ENCODE results near the gene IQCE.

The IQCE gene

DNA sequence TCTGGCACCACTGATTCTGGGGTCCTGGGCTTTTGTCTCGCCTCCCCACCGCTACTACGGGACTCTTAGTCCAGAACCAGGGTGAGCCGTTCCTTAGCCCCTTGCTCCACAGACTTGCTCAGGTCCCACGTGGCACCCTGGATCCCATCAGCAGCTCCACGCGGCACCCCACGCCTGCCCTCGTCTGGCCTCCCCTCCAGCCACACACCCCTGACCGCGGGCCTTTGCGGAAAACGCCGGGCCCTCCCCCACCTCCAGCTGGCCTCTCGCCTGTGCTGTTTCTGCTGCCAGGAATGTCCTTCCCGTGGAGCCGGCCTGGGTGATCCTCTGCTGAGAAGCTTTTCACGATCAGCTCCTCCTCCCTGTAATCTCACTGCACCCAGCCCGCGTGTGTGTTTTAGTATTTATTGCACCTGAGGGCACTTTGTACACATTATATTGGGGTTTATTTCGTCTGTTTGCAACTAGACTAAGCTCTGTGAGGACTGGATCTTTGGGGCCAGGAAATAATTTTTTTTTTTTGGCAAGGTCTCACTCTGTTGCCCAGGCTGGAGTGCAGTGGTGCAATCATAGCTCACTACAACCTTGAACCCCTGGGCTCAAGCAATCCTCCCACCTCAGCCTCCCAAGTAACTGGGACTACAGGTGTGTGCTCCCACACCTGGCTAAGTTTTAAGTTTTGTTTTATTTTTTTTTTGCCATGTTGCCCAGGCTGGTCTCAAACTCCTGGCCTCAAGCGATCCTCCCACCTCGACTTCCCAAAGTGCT, 62.5 kb downstream of the IQCE start:
- DNase-seq = no peak

DNA sequence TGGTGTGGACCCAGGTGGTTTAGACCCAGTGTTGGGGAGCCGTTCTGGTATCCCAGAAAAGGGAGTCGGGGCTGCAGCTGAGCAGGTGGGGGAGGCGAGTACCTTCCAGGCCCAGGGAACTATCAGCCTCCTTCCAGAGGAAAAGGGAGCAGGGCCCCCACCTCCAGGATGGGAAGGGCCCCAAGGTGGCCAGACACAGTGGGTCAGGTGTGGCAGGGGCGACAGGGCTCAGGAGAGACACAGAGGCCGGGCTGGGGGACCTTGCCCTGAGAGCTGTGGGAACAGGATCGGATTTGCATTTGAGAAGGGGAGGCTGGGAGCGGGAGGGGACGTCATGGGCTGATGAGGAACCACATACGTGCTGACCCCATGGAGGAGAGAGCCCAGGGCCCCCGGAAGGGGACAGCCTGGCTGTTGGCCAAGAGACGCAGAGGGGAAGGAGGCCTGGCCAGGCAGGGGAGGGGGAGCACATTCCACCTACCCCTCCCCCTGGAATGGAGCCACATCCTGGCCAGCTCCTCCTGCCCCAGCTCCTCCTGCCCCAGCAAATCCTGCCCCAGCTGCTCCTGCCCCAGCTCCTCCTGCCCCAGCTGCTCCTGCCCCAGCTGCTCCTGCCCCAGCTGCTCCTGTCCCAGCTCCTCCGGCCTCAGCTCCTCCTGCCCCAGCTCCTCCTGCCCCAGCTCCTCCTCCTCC, 63.3 kb downstream of the IQCE start:
- no peak for DNase-seq

- DNase-seq = no peak
Observed at GRCh38 chr7:2622869-2623697, 64.3 kb downstream of the IQCE start.

DNA sequence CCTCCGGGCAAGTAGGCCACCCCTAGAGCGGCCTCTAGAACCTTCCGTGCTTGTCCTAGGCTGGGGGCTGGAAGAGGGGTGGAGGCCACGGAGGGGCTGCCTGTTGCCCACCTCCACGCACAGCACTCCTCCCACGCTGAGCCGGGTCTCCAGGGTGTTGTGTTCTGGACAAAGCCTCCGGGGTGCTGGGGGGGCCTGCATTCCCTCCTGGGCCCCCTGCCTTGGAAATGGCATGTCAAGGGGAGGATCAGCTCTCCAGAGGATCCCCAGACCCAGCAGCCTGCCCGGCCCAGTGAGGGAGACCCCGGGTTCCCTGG, 64.9 kb downstream of the IQCE start:
- no peak for DNase-seq

GRCh38 chr7:2624293-2624886, 65.6 kb downstream of the IQCE start:
- DNase-seq = no peak

DNA sequence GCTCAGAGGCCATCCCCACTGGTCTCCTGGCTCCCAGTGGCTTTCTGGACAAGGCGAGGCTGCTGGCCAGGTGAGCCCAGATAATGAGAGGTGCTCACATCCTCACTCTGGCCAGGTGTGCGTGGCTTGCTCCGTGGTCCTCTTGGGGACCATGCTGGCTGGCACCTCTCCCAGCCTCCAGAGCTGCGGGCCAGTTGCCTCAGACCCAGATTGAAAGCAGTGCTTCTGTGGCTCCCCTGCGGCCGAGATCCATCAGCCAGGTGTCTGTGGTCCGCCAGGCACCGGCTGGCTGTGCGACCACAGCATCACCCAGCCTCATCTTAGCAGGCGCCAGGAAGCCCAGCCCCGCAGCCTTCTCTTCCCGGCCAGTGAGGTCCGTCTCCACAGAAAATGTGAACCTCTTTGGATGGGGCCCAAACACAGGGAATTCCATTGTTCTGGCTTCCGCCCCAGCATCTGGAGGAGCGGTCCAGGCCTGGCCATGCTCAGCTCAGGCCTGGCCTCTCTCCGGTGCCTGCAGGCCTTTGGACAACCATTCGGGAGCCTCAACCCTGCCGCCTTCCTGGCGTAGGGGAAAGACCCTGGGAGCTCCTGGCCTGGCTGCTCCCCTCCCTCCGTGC, 67.8 kb downstream of the IQCE start:
- no peak for DNase-seq

- DNase-seq = no peak
Observed at GRCh38 chr7:2627258-2628129, 68.7 kb downstream of the IQCE start.

DNA sequence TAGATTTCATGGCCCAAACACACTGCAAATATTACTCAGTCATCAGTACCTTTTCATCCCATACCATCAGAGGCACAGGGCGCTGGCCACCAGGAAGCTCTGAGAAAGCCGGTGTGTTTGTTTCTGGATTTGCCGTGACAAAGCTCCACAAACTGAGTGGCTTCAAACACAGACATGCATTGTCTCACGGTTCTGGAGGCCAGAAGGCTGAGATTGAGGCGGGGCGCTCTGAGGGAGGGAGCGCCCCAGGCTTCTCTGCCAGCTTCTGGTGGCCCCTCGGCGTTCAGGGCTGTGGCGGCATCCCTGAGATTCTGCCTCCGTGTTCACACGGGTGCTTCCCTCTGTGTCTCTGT, 69.3 kb downstream of the IQCE start:
- DNase-seq = no peak

GRCh38 chr7:2628891-2629290, 70.1 kb downstream of the IQCE start:
- DNase-seq = no peak

- no peak for DNase-seq
Observed at GRCh38 chr7:2629746-2630681, 71.2 kb downstream of the IQCE start.

- no peak for DNase-seq
Observed at GRCh38 chr7:2631946-2632732, 73.4 kb downstream of the IQCE start, which contains the start of gene TTYH3. TTYH3 (plus strand) TSS chr7:2631986; CDS start chr7:2632156, 170 bp downstream.

GRCh38 chr7:2632733-2633537, 74.2 kb downstream of the IQCE start:
- peak; percentile 58 for DNase-seq

- DNase-seq = no peak
Observed at GRCh38 chr7:2633538-2634266, 74.9 kb downstream of the IQCE start.

- no peak for DNase-seq
Observed at GRCh38 chr7:2634267-2635145, 75.7 kb downstream of the IQCE start.

- no peak for DNase-seq
Observed at GRCh38 chr7:2635148-2635668, 76.4 kb downstream of the IQCE start.

DNA sequence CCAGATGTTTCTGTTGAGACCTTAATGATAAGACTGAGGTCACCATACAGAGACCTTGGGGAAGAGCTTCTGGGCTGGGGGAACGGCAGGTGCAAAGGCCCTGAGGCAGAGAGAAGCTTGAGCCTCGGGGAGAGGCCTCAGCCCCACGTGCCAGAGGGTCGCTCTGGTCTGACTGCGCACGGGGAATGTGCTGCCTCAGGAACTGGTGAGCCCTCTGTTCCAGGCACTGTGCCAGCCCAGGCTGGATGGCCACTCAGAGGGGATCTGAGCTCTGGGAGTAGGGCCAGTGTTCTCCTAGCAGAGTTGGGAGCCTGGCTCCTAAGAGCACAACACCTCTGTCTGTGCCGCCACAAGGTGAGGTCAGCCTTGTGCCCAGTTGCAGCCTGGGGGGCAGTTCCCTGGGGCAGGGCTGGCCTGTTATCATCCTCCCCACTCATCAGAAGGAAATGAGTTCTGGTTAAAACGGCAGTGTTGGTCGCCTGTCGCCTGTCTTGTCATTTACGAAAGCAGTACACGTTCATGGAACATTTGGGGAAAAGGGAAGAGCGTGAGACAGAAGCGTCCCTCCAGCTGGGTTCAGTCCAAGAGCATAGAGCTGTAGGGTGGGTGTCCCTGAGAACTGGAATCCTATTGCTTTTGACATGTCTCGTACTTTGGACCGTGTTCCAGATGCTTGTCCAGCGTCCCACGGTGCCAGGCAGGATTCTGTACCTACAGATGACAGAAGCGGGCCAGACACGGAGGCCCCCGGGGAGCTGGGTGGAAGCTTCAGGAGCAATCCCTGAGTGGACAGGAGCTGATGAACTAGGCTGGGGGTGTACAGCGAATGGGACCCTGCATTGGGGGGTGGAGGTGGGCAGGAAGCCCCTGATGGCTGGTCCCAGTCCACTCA, 77.3 kb downstream of the IQCE start:
- peak; percentile 55 for DNase-seq
